SJCRH30 (cell line): ENCODE data around the gene MORF4L1. TPM values are rescaled to one million over a fixed set of nuclear protein-coding genes. Genes with fewer than 3 reads are reported as not detected.
"Not testable (repeated sequence)": the region's sequence is repeated elsewhere in the genome, so short reads cannot be mapped to it uniquely, and the experiment has no call there.

Experiments
- DNase-seq, 2 experiments: peaks; one replicate each; pipeline ENCODE4 v3.0.0-alpha.2; 2015 to 2020
- H3K27ac ChIP-seq: fragments of 250-450 bp; sonication (Bioruptor Pico); 2 replicates; pipeline ENCODE4 v1.5.1; 2020; ENCODE audit warnings: mild to moderate bottlenecking, moderate library complexity
- H3K27me3 ChIP-seq: fragments of 250-450 bp; sonication (Bioruptor Pico); 2 replicates; pipeline ENCODE4 v1.5.1; 2020; ENCODE audit warnings: mild to moderate bottlenecking, moderate library complexity
- H3K36me3 ChIP-seq: fragments of 250-450 bp; sonication (Bioruptor Pico); 2 replicates; pipeline ENCODE4 v1.5.1; 2020; ENCODE audit warnings: mild to moderate bottlenecking, moderate library complexity
- H3K4me1 ChIP-seq: fragments of 250-450 bp; sonication (Bioruptor Pico); 2 replicates; pipeline ENCODE4 v1.5.1; 2020; ENCODE audit warnings: mild to moderate bottlenecking, moderate library complexity
- H3K4me3 ChIP-seq: fragments of 250-450 bp; sonication (Bioruptor Pico); 2 replicates; pipeline ENCODE4 v1.5.1; 2020; ENCODE audit warnings: mild to moderate bottlenecking, moderate library complexity
- H3K9me3 ChIP-seq: fragments of 250-450 bp; sonication (Bioruptor Pico); replicated peaks from 2 replicates; pipeline ENCODE4 v1.5.1; 2020; ENCODE audit warnings: mild to moderate bottlenecking, moderate library complexity
- total RNA-seq: library from RNA; depleted of rRNA; stranded (reverse); fragments of >200 nt; shearing (Covaris generic); gene quantifications from 2 replicates; pipeline ENCODE4 v1.2.3, GENCODE V29; 2014

Gene MORF4L1
- total RNA-seq, 1 experiment from 2014 or later, result 312 TPM

DNA sequence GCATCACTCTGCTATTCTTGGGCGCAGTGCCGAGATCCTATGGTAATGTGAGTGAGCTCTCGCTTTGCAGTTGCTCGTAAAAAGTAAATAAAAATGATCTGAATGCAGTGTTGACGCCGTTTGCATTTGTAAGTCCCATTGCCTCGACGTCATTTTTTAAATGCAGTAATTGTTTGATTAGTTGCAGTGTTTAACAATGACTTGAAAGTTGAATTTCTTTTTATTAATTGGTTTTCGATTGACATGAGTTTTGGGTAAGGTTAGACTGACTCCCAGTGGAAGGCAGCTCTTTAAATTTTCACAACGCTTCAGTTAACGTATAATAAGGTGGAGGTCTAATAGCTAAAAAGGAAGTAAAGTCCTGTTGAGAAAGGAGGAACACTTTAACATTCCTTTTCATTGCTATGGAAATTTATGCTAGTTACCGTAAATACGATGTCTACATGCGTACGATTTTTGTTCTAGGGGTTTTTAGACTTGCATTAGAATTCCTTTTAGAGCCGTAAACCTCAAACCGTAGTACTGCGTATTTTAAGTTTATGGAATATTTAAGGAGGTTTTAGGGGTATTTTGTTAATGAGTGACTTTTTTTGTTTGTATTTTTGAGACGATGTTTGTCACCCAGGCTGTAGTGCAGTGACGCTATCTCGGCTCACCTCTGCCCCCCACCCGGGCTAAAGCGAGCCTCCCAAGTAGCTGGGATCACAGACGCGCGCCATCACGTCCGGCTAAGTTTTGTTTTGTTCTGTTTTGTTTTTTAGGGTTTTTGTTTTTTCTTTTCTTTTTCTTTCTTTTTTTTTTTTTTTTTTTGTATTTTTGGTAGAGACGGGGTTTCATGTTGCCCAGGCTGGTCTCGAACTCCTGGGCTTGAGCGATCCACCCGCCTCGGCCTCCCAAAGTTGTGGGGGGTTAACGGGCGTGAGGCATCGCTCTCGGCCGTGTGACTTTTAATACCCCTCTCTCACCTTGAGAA, 1.4 kb downstream of the MORF4L1 start:
- Histone ChIP-seq H3K4me3 (peak overlapping the region; percentile 100), H3K27ac (peak overlapping the region; percentile 100)
- peak in 1 of 2 experiments; percentile 19 for DNase-seq

DNA sequence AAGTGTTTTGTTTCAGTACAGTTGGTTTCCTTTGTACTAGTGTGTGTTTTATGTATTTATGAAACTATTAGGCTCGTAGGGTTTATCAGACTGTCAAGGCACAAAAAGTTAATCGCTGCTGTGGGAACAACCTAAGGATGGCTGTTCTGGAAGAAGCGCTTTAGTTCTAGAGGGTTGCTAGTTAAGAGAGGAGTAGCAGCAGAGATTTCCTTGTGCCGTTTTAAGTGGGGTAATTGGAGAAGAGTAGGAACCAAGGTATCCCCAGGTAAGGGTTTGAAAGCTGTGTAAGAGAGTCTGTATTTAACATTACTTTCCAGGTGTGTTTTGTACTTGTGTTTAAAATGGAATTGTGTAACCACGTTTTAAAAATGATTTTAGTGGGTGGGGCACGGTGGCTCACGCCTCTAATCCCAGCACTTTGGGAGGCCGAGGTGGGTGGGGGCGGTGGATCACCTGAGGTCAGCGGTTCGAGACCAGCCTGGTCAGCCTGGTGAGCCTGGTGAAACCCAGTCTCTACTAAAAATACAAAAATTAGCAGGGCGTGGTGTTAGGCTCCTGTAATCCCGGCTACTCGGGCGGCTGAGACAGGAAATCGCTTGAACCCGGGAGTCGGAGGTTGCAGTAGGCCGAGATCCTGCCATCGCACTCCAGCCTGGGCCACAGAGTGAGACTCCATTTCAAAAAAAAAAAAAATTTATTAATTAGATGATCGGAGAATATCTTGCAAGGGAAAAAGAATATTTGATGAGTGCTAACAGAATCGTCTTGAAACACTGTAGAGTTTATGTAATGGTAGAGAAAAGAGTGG, 2.6 kb downstream of the MORF4L1 start:
- Histone ChIP-seq H3K4me1 (peaks cover 17% of the 10 kb centered on the region), H3K36me3 (peaks cover 12% of the 10 kb centered on the region), H3K27ac (no peak overlapping the region), H3K27me3 (no peaks in the 10 kb centered on the region), H3K9me3 (no peaks in the 10 kb centered on the region), H3K4me3 (peak overlapping the region; percentile 100)
- no peak for DNase-seq

More for the DNA sequence above, 1.4 kb downstream of the MORF4L1 start:
- Histone ChIP-seq H3K27me3 (no peaks in the 10 kb centered on the region), H3K9me3 (no peaks in the 10 kb centered on the region), H3K36me3 (peaks cover 7% of the 10 kb centered on the region), H3K4me1 (peaks cover 6% of the 10 kb centered on the region)

DNA sequence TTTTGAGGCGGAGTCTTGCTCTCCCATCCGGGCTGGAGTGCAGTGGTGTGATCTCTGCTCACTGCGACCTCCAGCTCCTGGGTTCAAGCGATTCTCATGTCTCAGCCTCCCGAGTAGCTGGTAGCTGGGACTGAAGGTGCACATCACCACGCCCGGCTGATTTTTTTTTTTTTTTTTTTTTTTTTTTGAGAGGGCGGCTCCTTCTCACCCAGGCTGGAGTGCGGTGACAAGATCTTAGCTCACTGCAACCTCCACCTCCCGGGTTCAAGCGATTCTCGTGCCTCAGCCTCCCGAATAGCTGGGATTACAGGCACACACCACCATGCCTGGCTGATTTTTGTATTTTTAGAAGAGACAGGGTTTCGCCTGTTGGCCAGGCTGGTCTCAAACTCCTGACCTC, 4.3 kb downstream of the MORF4L1 start:
- H3K4me1 ChIP-seq, result peaks cover 19% of the 10 kb centered on the region
- H3K36me3 ChIP-seq, result peaks cover 25% of the 10 kb centered on the region
- not testable (repeated sequence) for H3K9me3 ChIP-seq, H3K4me3 ChIP-seq, H3K27me3 ChIP-seq, H3K27ac ChIP-seq, DNase-seq

- H3K36me3 ChIP-seq, result peaks cover 35% of the 10 kb centered on the region
Observed at GRCh38 chr15:78878356-78878755, 5.7 kb downstream of the MORF4L1 start.

DNA sequence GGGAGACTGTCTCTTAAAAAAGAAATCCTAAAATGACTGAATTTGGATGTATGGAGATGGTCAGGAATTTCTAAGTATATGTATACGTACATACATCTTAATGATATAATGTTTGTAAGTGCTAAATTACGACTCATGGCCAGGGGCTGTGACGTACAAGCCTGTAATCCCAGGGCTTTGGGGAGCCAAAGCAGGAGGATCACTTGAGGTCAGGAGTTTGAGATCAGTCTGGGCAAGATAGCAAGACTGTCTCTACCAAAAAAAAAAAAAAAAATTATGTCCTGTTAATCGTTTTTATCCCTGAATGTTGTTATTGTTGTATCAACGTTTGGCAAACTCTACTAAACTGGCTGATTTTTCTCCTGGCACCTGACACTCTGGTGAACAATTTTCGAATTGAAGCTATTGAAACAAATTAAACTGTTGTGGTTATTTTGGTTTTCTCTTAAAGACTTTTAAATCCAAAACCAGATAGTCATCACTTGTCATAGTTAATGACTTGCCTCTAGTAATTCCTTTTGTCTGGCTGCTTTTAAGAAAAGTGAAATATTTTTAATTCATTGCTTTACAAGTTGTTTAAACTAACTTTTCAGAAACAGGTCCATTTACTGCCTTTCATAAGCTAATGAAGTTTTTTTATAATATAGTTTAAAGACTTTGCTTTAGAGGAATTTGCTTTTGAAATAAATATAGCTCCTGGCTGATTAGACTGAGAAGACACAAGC, 7.0 kb downstream of the MORF4L1 start:
- H3K36me3 ChIP-seq, result peaks cover 43% of the 10 kb centered on the region
- peaks cover 19% of the 10 kb centered on the region for H3K4me1 ChIP-seq
- H3K4me3 ChIP-seq, result no peak overlapping the region
- no peaks in the 10 kb centered on the region for H3K9me3 ChIP-seq
- DNase-seq, result peak in 1 of 2 experiments; percentile 19
- H3K27ac ChIP-seq, result no peak overlapping the region
- no peaks in the 10 kb centered on the region for H3K27me3 ChIP-seq

More at GRCh38 chr15:78878356-78878755, 5.7 kb downstream of the MORF4L1 start:
- Histone ChIP-seq H3K27me3 (no peaks in the 10 kb centered on the region), H3K9me3 (no peaks in the 10 kb centered on the region), H3K27ac (no peak overlapping the region), H3K4me3 (no peak overlapping the region), H3K4me1 (peaks cover 19% of the 10 kb centered on the region)
- DNase-seq, result no peak

DNA sequence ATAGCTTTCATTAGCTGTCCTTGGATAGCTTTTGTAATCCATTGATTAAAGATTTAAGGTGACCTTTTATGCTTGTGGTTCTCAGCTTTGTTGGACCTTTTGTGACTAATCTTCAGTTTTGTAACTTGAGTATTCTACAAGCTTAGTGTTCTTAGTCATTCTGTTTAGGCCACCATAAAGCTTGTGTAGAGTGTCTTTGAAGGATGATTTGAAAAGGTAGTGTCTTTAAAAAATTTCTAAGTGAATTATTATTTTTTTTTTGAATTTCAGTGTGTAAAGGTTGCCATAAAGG, 7.5 kb downstream of the MORF4L1 start:
- no peak overlapping the region for H3K27ac ChIP-seq

DNA sequence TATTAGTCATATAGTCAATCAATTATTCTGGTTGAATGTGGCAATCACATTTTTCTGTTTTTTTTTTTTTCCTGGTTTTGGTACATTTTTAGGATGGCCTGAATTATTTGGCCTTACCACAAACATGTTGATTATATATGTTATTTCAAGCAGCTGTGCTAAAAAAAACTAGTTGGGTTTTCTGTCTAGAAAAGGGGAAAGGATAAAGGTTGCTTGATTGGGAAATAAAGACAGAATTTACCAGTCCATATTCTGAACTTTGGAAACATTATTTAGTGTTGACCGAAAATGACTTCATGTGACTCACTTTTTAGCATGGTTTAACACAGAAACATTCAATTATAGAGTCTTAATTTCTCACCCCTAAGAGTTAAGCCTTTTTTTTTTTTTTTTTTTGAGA, 8.1 kb downstream of the MORF4L1 start:
- H3K9me3 ChIP-seq, result no peaks in the 10 kb centered on the region
- DNase-seq, result no peak
- H3K36me3 ChIP-seq, result peaks cover 48% of the 10 kb centered on the region
- no peaks in the 10 kb centered on the region for H3K27me3 ChIP-seq
- no peak overlapping the region for H3K4me3 ChIP-seq
- no peak overlapping the region for H3K27ac ChIP-seq
- peaks cover 14% of the 10 kb centered on the region for H3K4me1 ChIP-seq

More for the DNA sequence above, 7.5 kb downstream of the MORF4L1 start:
- Histone ChIP-seq H3K4me1 (peaks cover 15% of the 10 kb centered on the region), H3K9me3 (no peaks in the 10 kb centered on the region), H3K36me3 (peaks cover 44% of the 10 kb centered on the region), H3K4me3 (no peak overlapping the region), H3K27me3 (no peaks in the 10 kb centered on the region)
- DNase-seq, result peak in 1 of 2 experiments; percentile 22

GRCh38 chr15:78881681-78882080, 9.0 kb downstream of the MORF4L1 start:
- H3K27me3 ChIP-seq, result no peaks in the 10 kb centered on the region
- no peak for DNase-seq
- H3K36me3 ChIP-seq, result peaks cover 57% of the 10 kb centered on the region

GRCh38 chr15:78889000-78889399, 16.3 kb downstream of the MORF4L1 start:
- Histone ChIP-seq H3K9me3 (no peaks in the 10 kb centered on the region), H3K36me3 (peaks cover 87% of the 10 kb centered on the region), H3K4me3 (no peak overlapping the region), H3K27ac (no peak overlapping the region), H3K4me1 (no peaks in the 10 kb centered on the region), H3K27me3 (no peaks in the 10 kb centered on the region)
- DNase-seq, result no peak

More at GRCh38 chr15:78881681-78882080, 9.0 kb downstream of the MORF4L1 start:
- Histone ChIP-seq H3K9me3 (no peaks in the 10 kb centered on the region), H3K4me3 (no peak overlapping the region), H3K4me1 (peaks cover 14% of the 10 kb centered on the region), H3K27ac (no peak overlapping the region)

DNA sequence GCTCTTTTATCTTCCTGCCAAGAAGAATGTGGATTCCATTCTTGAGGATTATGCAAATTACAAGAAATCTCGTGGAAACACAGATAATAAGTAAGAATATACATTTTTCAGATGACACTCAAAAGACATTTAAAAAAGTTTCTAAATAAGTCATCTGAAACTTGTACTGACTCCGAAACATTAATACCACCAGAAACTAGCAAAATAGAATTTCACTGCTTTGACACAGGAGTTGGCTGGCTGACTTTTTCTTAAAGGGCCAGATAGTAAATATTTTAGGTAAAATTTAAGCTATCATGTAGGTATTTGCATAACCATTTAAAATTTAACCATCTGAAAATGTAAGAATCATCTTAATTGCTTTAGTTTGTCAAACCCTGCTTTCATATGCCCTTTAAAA, 20.8 kb downstream of the MORF4L1 start:
- H3K4me1 ChIP-seq, result no peaks in the 10 kb centered on the region
- H3K27ac ChIP-seq, result no peak overlapping the region
- peaks cover 90% of the 10 kb centered on the region for H3K36me3 ChIP-seq
- H3K27me3 ChIP-seq, result no peaks in the 10 kb centered on the region
- DNase-seq, result no peak
- no peaks in the 10 kb centered on the region for H3K9me3 ChIP-seq
- no peak overlapping the region for H3K4me3 ChIP-seq

DNA sequence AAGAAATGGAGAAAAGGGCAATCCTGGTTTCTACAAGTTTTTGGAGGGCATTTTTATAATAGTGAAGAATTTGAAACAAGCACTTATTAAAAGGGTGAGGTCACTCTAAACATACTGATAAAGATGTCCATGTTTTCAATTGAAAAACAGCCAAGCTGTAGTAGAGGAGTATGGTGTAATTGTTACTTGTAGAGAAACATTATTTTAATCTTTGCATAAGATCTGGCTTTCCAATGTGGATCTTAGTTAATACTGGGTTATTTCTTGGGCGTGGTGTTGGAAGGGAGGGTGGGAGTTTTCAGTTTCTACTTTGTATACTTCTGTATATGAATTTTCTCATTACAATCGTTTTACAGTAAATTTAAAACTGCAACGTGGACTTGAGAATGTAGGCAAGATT, 22.8 kb downstream of the MORF4L1 start:
- Histone ChIP-seq H3K27me3 (no peaks in the 10 kb centered on the region), H3K27ac (no peak overlapping the region), H3K4me1 (no peaks in the 10 kb centered on the region), H3K36me3 (peaks cover 92% of the 10 kb centered on the region), H3K9me3 (no peaks in the 10 kb centered on the region), H3K4me3 (no peak overlapping the region)
- DNase-seq, result no peak

DNA sequence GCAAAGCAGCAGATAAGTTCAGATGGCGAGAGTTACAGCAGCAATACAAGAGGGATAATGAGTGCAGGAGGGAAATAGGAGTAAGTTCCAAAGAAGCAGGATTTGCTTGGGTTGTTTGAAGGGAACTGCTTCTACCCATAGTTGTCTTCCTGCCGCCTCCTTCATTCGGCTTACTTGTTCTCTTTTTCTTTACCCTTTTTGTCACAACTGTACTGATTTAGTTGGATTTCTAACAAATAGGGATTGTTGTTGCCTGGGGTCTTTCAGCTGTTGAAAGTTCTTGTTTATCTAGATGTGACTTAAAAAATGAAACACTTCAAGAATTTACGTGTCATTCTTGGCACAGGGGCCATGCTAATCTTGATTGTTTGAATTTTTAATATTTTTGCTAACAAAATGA, 25.9 kb downstream of the MORF4L1 start:
- Histone ChIP-seq H3K27me3 (no peaks in the 10 kb centered on the region), H3K27ac (no peak overlapping the region), H3K4me3 (no peak overlapping the region), H3K9me3 (no peaks in the 10 kb centered on the region), H3K36me3 (peaks cover 90% of the 10 kb centered on the region), H3K4me1 (no peaks in the 10 kb centered on the region)
- DNase-seq, result no peak

DNA sequence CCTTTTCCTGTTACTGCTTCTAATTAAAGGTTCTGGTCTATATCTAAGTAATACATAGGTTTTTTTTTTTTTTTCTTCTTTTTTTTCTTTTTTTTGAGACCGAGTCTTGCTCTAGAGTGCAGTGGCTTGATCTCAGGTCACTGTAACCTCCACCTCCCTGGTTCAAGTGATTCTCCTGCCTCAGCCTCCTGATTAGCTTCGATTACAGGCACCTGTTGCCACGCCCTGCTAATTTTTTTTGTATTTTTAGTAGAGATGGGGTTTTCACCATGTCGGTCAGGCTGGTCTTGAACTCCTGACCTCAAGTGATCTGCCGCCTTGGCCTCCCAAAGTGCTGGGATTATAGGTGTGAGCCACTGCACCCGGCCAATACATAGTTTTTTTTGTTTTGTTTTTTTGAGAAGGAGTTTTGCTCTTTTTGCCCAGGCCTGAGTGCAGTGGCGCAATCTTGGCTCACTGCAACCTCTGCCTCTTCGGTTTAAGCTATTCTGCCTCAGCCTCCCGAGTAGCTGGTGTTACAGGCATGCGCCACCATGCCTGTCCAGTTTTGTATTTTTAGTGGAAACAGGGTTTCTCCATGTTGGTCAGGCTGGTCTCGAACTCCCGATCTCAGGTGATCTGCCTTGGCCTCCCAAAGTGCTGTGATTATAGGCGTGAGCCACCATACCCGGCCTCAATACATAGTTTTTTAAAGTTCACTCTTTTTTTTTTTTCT, 28.3 kb downstream of the MORF4L1 start:
- not testable (repeated sequence) for H3K27ac ChIP-seq, H3K9me3 ChIP-seq, H3K4me3 ChIP-seq, H3K27me3 ChIP-seq, H3K4me1 ChIP-seq, DNase-seq
- H3K36me3 ChIP-seq, result peaks cover 86% of the 10 kb centered on the region
